Measurements from ENCODE around the gene LINGO3.

DNA sequence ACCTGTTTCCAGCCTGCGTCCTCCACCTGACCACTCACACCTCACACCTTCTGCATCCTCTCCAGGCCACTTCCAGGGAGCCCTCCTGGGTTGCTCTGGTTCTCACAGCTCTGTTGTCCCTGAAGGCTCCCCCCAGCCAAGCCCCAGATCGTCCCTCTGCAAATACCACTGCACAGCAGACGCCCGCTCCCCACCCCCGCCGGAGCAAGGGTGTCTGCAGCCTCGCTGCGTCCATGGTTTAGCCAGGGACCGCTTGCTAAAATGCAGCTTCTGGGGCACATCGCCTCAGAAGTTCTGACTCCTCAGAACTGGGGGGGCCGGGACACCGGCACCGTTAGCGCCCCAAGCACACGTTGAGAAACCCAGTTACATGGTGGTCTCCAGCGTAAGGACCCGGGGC, 983 bp downstream of the LINGO3 start:
- TF ChIP-seq POLR2A (IDR thresholded peaks at IDR 0.05) = no peak
- TF ChIP-seq, protein P1, sequence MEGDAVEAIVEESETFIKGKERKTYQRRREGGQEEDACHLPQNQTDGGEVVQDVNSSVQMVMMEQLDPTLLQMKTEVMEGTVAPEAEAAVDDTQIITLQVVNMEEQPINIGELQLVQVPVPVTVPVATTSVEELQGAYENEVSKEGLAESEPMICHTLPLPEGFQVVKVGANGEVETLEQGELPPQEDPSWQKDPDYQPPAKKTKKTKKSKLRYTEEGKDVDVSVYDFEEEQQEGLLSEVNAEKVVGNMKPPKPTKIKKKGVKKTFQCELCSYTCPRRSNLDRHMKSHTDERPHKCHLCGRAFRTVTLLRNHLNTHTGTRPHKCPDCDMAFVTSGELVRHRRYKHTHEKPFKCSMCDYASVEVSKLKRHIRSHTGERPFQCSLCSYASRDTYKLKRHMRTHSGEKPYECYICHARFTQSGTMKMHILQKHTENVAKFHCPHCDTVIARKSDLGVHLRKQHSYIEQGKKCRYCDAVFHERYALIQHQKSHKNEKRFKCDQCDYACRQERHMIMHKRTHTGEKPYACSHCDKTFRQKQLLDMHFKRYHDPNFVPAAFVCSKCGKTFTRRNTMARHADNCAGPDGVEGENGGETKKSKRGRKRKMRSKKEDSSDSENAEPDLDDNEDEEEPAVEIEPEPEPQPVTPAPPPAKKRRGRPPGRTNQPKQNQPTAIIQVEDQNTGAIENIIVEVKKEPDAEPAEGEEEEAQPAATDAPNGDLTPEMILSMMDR (IDR thresholded peaks at IDR 0.05) = no peak
